Sigmoid colon (tissue), 7 donors: ENCODE measurements around the gene ARRDC1. TPM values are rescaled to one million over a fixed set of nuclear protein-coding genes. Genes with fewer than 3 reads are reported as not detected.
"Not testable (repeated sequence)": the region's sequence is repeated elsewhere in the genome, so short reads cannot be mapped to it uniquely, and the experiment has no call there.

Experiments
- DNase-seq: peaks from one replicate; pipeline ENCODE4 v3.0.0-alpha.2; 2019
- H3K27ac ChIP-seq, 4 donors: fragments of 200-600 bp; sonication (generic); one replicate each; pipeline ENCODE4 v1.5.1; 2016 to 2019; ENCODE audit warnings: mild to moderate bottlenecking in 1 of 4
- H3K27me3 ChIP-seq, 3 donors: fragments of 200-600 bp; sonication (generic); one replicate each; pipeline ENCODE4 v1.5.1; 2019; ENCODE audit warnings: mild to moderate bottlenecking in 1 of 3
- H3K36me3 ChIP-seq, 4 donors: fragments of 200-600 bp; sonication (generic); one replicate each; pipeline ENCODE4 v1.5.1; 2016 to 2019
- H3K4me1 ChIP-seq, 4 donors: fragments of 200-600 bp; sonication (generic); one replicate each; pipeline ENCODE4 v1.5.1; 2017 to 2019
- H3K4me3 ChIP-seq, 4 donors: fragments of 200-600 bp; sonication (generic); one replicate each; pipeline ENCODE4 v1.5.1; 2017 to 2019; ENCODE audit warnings: mild to moderate bottlenecking in 2 of 4, moderate library complexity in 1 of 4
- H3K9me3 ChIP-seq, 4 donors: fragments of 200-600 bp in 3 of 4; sonication (generic) in 3 of 4; one replicate each; pipeline versions ENCODE4 v1.5.1 to v1.6.1; 2013 to 2019
- CTCF ChIP-seq, 4 experiments: fragments of 450-650 bp in 3 of 4; fragments of 200-600 bp in 1 of 4; IDR thresholded peaks; one replicate each; pipeline ENCODE4 v1.5.1; 2016 to 2019; ENCODE audit warnings: antibody characterized with exemption in 4 of 4, mild to moderate bottlenecking in 3 of 4, moderate library complexity in 2 of 4
- EP300 ChIP-seq, 4 donors: sonication (generic); formaldehyde crosslinking; IDR thresholded peaks; one replicate each; pipeline ENCODE4 v1.6.1; 2017; ENCODE audit warnings: antibody characterized with exemption in 4 of 4
- POLR2A ChIP-seq, 2 donors: fragments of 450-650 bp; IDR thresholded peaks; one replicate each; pipeline ENCODE4 v1.6.1; 2016; ENCODE audit warnings: antibody characterized with exemption in 2 of 2, mild to moderate bottlenecking in 2 of 2, moderate library complexity in 2 of 2
- POLR2AphosphoS5 ChIP-seq, 4 donors: sonication (generic); formaldehyde crosslinking; IDR thresholded peaks; one replicate each; pipeline ENCODE4 v1.6.1; 2017; ENCODE audit warnings: antibody characterized with exemption in 4 of 4
- WGBS, 2 donors: extraction: QIAGEN DNeasy Blood & Tissue Kit; methylation state at CpG; one replicate each; pipeline ENCODE4 v1.1.7; 2013; 5-methylcytosine and 5-hydroxymethylcytosine counted together
- intact Hi-C: fragments of 100-400 bp; cut with DNase I; formaldehyde crosslinking; loops from one replicate; pipeline ENCODE4 v1.15.1; 2023
- polyA plus RNA-seq, 3 donors: library from polyadenylated mRNA; stranded (reverse); fragments of 200-250 nt; gene quantifications; one replicate each; pipeline ENCODE4 v1.2.3, GENCODE V29; 2013
- total RNA-seq, 4 donors: library from RNA; depleted of rRNA; stranded (reverse); fragments of >200 nt; gene quantifications; one replicate each; pipeline ENCODE4 v1.1.0, GENCODE V29; 2016
- donor health status: healthy with polysubstance abuse.
- donor health status: Bipolar disorder and iron deficiency.
- donor health status: healthy.

Gene ARRDC1
- total and polyA plus RNA-seq, 7 donors: 12.5 to 131 (median 26.3) TPM

GRCh38 chr9:137564817-137565411 lies 40.6 kb upstream of the ARRDC1 start:
- TF ChIP-seq POLR2A (IDR thresholded peaks at IDR 0.05): no peak
- no peak for TF ChIP-seq POLR2AphosphoS5 (IDR thresholded peaks at IDR 0.05)
- TF ChIP-seq EP300 (IDR thresholded peaks at IDR 0.05): no peak
- no peak for TF ChIP-seq CTCF (IDR thresholded peaks at IDR 0.05)
- H3K36me3 ChIP-seq: peaks cover 0 to 33% (median 13%) of the 10 kb centered on the region in 4 donors

GRCh38 chr9:137568445-137568844 lies 37.0 kb upstream of the ARRDC1 start:
- H3K27ac ChIP-seq, H3K4me3 ChIP-seq, intact Hi-C loops, H3K9me3 ChIP-seq, H3K4me1 ChIP-seq, H3K27me3 ChIP-seq, DNase-seq: not testable (repeated sequence)
- H3K36me3 ChIP-seq: peaks cover 5 to 46% (median 18%) of the 10 kb centered on the region in 4 donors
- 88 to 93% methylated on average over 5 of the region's 5 CpGs for WGBS, 2 donors

More at GRCh38 chr9:137564817-137565411, 40.6 kb upstream of the ARRDC1 start:
- Histone ChIP-seq H3K27ac (no peak overlapping the region), H3K4me3 (no peak overlapping the region), H3K4me1 (no peaks in the 10 kb centered on the region), H3K9me3 (no peaks in the 10 kb centered on the region), H3K27me3 (no peaks in the 10 kb centered on the region)
- WGBS, 2 donors: 84 to 90% methylated on average over 18 of the region's 18 CpGs
- intact Hi-C loops: no loop called here
- no peak for DNase-seq

GRCh38 chr9:137569609-137570203 lies 35.8 kb upstream of the ARRDC1 start:
- no peak overlapping the region for H3K4me3 ChIP-seq
- peaks cover 5 to 46% (median 13%) of the 10 kb centered on the region in 4 donors for H3K36me3 ChIP-seq
- intact Hi-C loops: no loop called here
- H3K27me3 ChIP-seq: no peaks in the 10 kb centered on the region
- no peaks in the 10 kb centered on the region for H3K9me3 ChIP-seq
- no peak for TF ChIP-seq CTCF (IDR thresholded peaks at IDR 0.05)
- TF ChIP-seq POLR2A (IDR thresholded peaks at IDR 0.05): no peak
- TF ChIP-seq EP300 (IDR thresholded peaks at IDR 0.05): no peak
- TF ChIP-seq POLR2AphosphoS5 (IDR thresholded peaks at IDR 0.05): no peak
- no peak for DNase-seq
- H3K27ac ChIP-seq: no peak overlapping the region
- H3K4me1 ChIP-seq: no peaks in the 10 kb centered on the region
- WGBS, 2 donors: 96 to 97% methylated on average over 5 of the region's 5 CpGs

GRCh38 chr9:137570566-137570965 lies 34.9 kb upstream of the ARRDC1 start:
- peaks cover 5 to 50% (median 15%) of the 10 kb centered on the region in 4 donors for H3K36me3 ChIP-seq
- TF ChIP-seq POLR2AphosphoS5 (IDR thresholded peaks at IDR 0.05): no peak
- TF ChIP-seq EP300 (IDR thresholded peaks at IDR 0.05): no peak
- no peak for TF ChIP-seq POLR2A (IDR thresholded peaks at IDR 0.05)
- no peak for TF ChIP-seq CTCF (IDR thresholded peaks at IDR 0.05)
- no peaks in the 10 kb centered on the region for H3K9me3 ChIP-seq
- no peaks in the 10 kb centered on the region for H3K27me3 ChIP-seq
- peaks cover 0 to 6% (median 2%) of the 10 kb centered on the region in 4 donors for H3K4me1 ChIP-seq
- DNase-seq: no peak
- H3K27ac ChIP-seq: no peak overlapping the region
- 95 to 98% methylated on average over 3 of the region's 3 CpGs for WGBS, 2 donors
- no peak overlapping the region for H3K4me3 ChIP-seq
- intact Hi-C loops: no loop called here

- 89 to 93% methylated on average over 10 of the region's 10 CpGs for WGBS, 2 donors
Measured at GRCh38 chr9:137574192-137574591, 31.3 kb upstream of the ARRDC1 start.

More at GRCh38 chr9:137574192-137574591, 31.3 kb upstream of the ARRDC1 start:
- no peaks in the 10 kb centered on the region for H3K9me3 ChIP-seq
- H3K4me1 ChIP-seq: peaks cover 0 to 37% (median 29%) of the 10 kb centered on the region in 4 donors
- no peak for DNase-seq
- intact Hi-C loops: no loop called here
- H3K27me3 ChIP-seq: no peaks in the 10 kb centered on the region
- H3K4me3 ChIP-seq: no peak overlapping the region
- no peak overlapping the region for H3K27ac ChIP-seq
- peaks cover 5 to 61% (median 19%) of the 10 kb centered on the region in 4 donors for H3K36me3 ChIP-seq
- no peak for TF ChIP-seq EP300 (IDR thresholded peaks at IDR 0.05)
- no peak for TF ChIP-seq POLR2A (IDR thresholded peaks at IDR 0.05)
- no peak for TF ChIP-seq CTCF (IDR thresholded peaks at IDR 0.05)
- no peak for TF ChIP-seq POLR2AphosphoS5 (IDR thresholded peaks at IDR 0.05)
